HG03175 (cell line): ENCODE data around the gene WNT3A.
A peak's percentile ranks its signal among the peaks of the same experiment; 100 is the strongest.

ENCODE experiments used
- ATAC-seq: cut with Tn5 transposase; IDR thresholded peaks from one replicate; pipeline ENCODE4 v1.9.1; 2021; ENCODE audit warnings: mild to moderate bottlenecking, moderate library complexity; ENCODE audit not compliant: unreplicated experiment

Gene WNT3A

DNA sequence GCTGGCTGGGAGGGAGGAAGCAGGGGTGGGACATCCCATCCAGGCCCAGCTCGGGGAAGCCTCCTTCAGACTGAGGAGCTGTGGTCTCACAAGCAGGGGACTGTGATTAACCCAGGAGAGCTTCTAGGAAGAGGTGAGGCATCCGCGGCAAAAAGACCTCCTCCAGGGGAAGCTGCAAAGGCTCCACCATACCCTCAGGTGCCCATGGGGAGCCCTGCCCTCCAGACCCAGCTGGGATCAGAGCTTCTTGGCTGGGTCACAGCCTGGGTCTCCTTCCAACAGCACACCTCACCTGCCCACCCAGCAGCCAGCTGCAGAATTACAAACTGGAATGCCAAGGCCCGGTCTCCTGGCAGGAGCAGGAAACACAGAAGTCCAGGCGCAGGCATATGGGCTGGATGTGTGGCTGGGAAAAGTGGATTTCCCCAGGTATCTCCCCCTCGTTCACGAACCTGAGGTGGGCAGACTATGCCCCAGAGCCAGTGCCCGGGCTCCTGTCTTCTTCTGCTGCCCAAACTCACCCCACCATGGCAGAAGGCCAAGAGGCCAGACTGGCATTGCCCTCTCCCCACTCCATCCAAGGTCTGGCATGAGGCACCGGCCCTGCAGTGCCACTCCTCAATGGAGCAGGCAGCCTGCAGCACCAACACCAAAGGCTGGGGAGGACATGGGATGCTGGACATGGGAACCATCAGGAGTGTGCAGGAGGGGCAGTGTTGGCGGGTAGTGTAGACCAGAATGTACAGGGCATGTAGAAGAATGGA is 60.3 kb downstream of the WNT3A start:
- ATAC-seq, result no peak

DNA sequence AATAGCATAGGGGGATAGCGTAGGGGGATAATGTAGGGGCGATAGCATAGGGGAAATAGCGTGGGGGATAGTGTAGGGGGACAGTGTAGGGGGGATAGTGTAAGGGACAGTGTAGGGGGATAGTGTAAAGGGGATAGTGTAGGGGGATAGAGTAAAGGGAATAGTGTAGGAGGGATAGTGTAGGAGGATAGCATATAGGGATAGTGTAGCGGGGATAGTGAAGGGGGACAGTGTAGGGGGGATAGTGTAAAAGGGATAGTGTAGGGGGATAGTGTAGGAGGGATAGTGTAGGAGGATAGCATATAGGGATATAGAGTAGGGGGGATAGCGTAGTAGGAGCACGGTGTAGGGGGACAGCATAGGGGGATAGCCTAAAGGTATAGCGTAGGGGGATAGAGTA is 61.6 kb downstream of the WNT3A start:
- no peak for ATAC-seq

DNA sequence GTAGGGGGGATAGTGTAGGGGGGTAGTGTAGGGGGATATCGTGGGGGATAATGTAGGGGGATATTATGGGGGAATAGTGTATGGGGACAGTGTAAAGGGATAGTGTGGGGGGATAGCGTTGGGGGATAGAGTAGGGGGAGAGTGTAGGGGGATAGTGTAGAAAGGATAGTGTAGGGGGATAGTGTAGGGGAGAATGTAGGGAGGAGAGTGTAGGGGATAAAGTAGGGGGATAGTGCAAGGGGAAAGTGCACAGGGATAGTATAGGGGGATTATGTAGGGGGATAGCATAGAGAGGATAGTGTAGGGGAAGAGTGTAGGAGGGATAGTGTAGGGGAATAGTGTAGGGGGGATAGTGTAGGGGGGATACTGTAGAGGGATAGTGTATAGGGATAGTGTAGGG is 63.4 kb downstream of the WNT3A start:
- ATAC-seq, result no peak

DNA sequence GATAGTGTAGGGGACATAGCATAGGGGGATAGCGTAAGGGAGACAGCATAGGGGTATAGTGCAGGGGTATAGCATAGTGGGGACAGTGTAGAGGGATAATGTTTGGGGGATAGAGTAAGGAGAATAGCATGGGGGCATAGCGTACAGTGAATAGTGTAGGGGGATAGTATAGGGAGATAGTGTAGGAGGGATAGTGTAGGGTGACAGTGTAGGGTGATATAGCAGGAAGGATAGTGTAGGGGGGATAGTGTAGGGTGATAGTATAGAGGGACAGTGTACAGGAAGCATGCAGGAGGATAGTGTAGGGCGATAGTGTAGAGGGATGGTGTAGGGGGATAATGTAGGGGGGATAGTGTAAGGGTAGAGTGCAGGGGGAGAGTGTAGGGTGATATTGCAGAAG is 64.1 kb downstream of the WNT3A start:
- no peak for ATAC-seq

DNA sequence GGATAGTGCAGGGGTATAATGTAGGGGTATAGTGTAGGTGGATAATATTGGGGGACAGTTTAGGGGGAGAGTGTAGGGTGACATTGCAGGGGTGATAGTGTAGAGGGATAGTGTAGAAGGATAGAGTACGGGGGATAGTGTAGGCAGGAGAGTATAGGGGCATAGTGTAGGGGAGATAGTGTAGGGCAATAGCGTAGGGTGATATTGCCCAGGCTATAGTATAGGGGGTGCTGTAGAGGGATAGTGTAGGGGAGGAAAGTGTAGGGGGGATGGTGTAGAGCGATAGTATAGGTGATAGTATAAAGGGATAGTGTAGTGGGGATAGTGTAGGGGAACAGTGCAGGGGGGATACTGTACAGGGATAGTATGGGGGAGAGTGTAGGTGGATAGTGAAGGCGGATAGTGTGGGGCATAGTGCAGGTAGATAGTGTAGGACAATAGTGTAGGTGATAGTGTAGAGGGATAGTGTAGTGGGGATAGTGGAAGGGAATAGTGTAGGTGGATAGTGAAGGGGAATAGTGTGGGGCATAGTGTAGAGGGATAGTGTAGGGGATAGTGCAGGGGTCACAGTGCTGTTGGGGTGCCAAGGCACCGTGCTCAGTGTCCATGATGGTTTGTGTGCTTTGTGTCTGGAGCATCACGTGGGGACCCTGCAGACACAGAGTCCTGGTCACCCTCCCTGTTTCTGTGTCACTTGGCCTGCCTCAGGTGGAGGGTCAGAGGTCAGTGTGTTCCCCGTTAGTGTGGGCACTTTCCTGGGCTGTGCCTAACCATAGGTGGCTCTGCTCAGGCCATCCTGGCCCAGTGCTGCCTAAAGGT is 65.2 kb downstream of the WNT3A start:
- ATAC-seq, result no peak

DNA sequence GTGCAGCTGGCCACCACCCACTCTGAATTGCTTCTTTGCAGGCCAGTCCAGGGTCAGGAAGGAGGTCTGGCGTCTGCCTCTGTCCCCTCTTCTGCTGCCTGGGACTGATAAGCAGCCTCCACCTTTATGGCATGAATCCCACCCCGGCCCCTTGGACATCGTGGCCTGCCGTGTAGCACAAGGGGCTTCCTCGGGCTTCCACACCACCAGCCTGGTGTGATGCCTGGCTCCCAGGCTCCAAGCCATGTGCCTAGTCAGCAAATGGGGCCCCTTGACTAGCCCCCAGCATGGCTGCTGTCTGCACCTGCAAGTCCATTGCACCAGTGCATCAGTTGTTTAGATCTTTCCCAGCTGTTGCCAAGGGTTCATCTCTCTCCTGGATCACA is 65.9 kb downstream of the WNT3A start:
- no peak for ATAC-seq

DNA sequence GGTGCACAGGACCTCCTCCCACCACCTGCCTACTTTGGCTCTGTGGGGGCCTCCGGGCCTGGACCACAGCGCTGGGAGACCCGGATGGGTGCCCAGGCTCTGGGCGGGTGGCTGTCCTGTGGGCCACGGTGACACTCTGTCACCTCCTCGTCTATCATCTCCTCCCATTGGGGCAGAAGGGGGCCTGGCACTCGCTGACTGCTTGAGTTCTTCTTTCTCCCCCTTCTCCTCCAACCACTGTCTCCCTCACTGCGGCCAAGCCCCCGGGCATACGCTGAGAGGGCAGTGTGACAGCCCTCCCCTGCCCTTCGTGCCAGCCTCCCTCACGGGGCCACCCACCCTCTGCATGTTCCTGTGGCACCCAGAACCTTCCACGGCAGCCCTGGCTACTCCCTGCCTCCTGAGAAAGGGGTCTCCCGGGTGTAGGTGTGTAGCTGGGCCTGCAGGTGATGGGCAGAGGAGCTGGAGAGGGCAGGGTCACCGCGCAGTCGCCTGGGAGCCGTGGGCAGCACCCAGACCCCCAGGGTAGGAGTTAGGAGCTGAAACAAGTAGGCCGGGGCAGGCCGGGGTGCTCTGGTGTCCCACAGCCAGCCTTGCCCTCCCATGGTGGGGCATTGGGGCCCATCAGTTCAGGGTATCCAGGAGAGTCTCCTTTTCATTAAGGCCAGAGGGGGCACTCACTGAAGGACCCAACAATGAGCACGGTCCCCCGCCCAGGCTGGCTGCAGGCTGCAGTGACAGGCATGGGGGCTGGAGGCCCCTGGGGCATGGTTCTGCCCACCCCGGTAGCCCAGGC is 66.5 kb downstream of the WNT3A start:
- ATAC-seq, result no peak

DNA sequence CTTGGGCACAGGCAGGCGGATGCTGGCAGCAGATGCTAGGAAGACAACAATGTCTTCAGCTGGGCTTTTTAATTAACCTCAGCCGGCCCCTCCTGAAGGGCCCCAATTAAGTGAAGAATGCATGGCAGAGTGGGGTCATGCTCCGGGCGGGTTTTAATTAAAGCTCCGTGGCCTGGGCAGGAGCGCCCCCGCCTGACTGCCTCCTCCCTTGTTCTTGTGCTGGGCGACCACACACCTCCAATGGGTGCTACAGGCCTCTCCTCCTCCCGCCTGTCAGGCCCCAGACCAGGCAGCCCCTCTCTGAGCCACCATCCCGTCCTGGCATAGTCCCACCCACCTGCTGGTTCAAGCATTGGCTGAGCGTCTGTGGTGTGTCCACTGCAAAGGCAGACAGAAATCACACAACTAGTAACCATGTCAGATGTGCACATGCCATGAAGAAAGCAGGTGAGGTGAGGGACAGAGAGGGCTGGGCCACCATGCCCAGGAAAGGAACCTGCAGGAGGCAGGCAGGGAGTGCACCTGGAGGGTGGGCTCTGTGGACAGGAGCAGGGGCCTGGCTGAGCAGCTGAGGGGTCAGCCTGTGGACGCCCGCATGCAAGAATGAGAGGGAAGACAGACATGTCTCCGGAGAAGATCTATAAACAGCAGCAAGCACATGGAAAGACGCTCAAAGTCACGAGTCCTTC is 67.2 kb downstream of the WNT3A start:
- ATAC-seq, result no peak

DNA sequence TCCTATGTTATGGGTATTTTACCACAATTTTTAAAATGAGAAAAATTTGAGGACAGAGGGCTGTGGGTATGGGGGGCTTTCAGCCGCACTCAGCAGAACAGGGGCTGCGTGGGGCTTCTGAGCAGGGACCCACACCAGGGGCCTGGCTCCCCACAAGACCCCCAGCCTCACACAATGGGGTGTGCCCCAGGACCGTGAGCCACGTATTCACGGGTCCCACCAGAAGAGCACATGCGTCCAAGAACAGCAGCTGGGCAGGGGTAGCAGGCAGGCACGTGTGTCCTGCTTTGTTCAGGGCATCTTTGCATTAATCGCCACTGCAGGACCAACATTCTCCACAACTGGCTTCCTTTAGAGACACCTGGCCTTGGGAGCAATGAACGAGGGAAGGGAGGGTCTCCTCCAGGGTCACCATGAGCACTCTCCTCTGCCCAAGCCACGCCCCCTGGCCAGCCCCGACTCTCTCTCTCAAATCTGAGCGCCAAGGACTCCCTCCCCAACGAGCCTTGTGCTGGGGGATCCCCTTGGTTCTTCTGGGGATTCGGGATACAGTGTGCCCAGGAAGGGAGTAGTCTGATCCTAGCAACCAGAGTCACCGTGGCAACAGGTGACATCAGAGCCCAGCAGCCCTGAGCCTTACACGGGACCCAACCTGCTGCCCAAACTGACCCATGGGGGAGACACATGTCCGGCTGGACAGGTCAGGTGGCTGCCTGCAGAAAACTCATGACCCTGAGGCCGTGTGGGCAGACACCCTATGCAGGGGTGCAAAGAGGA is 68.3 kb downstream of the WNT3A start:
- no peak for ATAC-seq

DNA sequence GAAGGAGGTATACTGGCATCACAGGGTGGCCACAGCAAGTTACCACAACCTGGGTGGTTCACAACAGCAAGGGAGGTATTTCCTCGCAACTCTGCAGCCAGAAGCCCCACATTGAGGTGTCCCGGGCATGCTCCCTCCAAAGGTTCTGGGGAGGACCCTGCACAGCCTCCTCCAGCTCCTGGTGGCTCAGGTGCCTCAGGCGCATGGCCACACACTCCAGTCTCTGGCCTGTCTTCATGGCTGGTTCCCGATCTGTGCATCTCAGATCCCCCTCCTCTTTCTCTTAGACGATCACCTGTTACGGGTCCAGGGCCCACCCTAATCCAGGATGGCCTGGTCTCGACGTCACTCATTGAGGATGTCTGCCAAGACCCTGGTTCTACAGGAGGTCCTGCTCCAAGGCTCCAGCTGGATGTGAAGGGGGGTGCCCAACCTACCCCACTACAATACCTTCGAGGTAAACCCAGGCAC is 69.0 kb downstream of the WNT3A start:
- no peak for ATAC-seq

DNA sequence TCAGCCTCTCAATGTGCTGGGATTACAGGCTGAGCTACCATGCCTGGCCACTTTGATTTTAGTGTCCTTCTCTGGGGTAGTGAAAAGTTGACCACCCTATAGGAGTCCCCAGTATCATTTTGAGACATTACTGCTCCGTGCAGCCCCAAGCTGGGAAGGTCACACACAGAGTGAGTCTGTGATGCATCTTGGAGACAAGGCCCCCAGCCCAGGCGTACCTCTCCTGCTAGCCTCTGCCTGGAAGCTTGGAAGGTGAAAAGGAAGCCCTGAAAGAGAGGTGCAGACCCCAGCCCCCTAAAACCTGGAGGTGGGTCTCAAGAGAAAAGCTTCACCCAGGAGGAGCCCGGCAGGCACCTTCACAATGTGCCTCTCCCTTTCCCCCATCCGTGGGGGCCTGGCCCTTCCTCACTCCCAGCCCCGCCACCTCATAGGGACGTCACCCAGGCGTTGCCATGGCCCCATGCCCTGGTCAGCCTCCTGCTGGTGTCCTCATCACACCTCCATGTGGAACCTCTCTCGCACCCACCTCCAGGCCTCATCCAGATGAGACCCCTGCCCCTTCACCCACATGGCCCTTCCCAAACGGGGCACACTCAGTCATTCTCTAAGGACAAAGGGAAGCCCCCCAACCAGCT is 70.1 kb downstream of the WNT3A start:
- no peak for ATAC-seq

DNA sequence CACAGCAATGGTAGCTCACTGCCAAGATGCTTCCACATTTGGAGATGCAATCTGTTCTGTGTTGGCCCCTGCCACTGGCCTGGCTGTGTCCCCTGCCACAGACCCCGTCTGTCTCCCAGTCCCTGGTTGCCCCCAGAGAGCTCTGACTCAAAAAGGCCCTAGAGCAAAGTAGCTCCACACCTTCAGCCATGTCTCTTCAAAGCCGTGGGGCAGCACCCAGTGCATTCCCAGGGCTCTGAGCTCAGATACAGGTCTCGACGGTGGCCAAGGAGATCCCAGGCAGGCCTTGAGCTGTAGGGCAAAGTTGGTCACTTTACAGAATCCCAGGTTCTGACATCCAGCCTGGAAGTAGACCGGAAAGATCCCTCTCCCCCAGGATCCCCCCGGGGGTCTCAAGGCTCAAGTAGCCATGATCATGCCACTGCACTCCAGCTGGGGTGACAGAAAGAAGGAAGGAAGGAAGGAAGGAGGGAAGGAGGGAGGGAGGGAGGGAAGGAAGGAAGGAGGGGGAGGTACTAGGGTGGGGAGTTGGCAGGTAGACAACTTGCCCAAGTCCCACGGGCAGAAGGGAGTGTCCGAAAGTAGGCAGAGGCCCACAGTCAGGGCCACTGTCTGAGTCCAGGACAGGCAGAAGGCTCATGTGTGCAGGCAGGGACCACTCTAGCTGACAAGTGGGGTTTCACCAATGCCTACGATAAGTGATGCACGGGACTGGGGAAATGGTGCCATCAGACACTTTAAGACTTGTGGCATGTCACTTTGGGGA is 71.0 kb downstream of the WNT3A start:
- ATAC-seq, result no peak

DNA sequence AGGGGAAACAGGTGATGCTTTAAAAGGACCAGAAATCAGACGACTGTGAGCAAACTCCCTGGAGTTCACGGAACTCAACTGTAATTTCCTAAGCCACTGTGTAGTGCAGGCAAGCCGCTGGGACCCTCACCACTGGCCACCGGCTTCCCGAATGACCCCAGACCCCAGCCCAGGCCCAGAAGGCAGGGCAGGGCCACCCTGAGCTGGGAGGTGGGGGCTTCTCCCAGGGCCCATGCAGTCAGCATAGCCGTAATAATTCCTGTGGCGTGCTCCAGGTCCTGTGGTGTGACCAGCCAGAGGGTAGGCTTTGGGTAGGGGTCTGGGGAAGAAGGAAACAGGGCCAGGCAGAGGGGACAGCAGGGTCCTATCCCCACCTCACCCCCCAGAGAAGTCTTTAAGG is 72.2 kb downstream of the WNT3A start:
- no peak for ATAC-seq

DNA sequence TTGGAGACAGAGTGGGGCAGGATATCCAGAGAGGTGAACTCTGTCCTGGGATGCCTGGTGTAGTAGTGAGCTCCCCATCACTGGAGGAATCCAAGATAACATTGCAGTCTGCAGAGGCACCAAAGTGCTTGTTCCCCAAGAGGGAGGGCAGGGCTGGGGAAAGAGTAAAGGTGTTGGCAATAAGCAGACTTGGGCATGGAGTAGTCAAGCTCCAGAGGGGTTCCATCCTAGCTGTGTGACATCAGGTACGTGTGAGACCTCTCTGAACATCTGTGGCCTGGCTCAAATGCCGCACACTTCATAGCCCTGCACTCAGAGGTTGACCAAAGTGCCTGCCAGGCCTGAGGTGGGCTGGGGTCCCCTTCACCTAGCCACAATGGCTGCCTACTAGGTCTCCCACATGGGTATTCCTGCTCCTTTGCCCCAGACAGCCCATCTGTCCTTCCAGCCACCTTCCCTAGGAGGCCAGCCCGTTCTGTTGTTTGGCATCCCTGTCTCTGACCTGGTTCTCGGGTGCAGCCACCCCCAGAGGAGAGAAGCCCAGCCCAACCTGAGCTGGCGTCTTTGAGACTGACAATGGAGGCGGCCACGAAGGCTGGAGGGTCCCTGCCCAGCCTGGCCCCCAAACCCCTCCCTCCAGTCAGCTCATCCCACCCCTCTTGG is 72.9 kb downstream of the WNT3A start:
- no peak for ATAC-seq

DNA sequence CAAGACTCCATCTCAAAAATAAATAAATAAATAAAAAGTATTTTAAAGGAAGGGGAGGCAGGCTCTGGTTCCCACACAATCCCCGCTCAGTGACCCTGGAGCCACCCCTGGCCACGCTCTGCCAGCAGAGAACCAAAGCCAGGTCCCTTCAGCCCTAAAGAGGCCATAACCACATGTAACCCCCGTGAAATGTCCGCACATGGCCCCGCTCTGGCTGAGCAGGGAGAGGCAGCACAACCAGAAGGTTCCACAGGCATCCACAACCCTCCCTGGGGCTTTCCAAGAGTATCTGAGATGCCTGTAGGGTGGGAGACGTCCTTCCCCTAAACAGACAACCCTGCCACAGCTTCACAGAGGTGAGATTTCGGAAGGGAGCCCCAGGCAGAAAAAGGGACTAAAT is 74.3 kb downstream of the WNT3A start:
- no peak for ATAC-seq

DNA sequence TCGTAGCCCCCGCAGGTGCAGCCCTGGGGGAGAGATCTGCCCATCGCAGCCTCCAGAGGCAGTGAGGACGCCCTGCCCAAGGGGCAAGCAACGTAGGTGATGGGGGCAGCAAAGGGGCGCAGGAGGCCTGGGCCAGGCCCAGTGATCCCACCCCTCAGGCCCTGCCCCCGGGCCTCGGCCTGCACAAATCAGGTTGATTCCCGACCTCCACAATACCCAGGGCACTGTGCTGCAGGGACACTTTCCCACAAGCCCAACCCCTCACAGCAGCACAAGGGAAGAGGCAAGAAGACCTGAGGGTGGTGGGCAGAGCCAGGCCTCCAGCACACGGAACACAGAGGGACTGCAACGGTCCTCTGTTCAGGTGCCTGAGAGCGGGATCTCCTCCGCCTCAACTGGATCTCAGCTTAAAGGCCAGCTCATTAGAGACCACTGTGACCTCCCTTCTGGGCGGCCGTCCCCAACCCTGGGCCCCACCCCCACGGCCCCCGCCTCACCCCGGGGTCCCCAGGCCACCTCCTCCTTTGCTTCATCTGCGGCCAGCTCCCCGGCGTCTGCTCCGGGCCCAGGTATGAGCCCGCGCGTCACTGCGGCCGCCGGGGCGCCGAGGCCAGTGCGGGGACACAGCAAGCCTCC is 74.9 kb downstream of the WNT3A start:
- peak; percentile 26 for ATAC-seq

DNA sequence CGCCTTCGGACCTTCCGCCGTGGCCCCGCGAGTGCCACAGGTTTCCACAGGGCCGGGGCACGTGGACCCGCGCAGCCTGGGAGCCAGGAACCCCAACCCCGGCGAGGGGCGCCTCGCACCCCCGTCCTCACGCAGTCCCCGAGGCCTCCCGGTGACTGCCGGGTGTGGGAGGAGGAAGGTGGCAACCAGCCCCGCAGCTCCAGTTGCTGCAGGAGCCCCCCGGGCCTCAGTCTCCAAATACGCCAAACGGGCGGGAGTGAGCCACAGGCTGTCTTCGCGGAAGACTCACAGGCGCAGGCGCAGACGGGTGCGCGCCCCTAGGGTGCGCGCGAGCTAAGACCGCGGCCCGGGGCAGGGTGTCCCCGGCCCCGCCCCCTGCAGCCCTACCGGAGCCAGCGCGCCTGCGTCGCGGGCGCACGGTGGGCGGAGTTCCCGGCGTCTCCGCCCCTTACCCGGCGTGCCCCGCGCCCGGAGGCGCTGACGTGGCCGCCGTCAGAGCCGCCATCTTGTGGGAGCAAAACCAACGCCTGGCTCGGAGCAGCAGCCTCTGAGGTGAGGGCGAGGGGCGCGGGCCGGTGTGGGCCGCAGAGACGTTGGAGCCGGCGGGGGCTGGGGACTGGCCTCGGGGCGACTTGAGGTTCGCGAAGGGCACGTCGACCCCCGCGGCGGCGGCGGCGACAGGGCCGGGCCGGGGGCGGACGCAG is 75.6 kb downstream of the WNT3A start, which contains the start of gene ARF1:
Gene ARF1 (plus strand): TSS at position 495 of the 704 bp plus-strand sequence. CDS start 14,407 bp downstream, outside the sequence.
- ATAC-seq, result peak; percentile 77
